GM19467 (cell line): ENCODE measurements around the gene LCN10.
"Not testable (repeated sequence)": the region's sequence is repeated elsewhere in the genome, so short reads cannot be mapped to it uniquely, and the experiment has no call there.

Experiments
- ATAC-seq: cut with Tn5 transposase; IDR thresholded peaks from one replicate; pipeline ENCODE4 v1.9.1; 2021; ENCODE audit warnings: mild to moderate bottlenecking, moderate library complexity; ENCODE audit not compliant: unreplicated experiment

LCN10 gene

GRCh38 chr9:136773386-136774044, 30.8 kb upstream of the LCN10 start:
- no peak for ATAC-seq

- ATAC-seq, result no peak
Measured at GRCh38 chr9:136771907-136772415, 29.2 kb upstream of the LCN10 start.

- ATAC-seq, result no peak
Measured at GRCh38 chr9:136769710-136770191, 27.0 kb upstream of the LCN10 start.

GRCh38 chr9:136766410-136767120, 23.8 kb upstream of the LCN10 start:
- not testable (repeated sequence) for ATAC-seq

GRCh38 chr9:136765745-136766409, 23.1 kb upstream of the LCN10 start:
- ATAC-seq, result not testable (repeated sequence)

- ATAC-seq, result no peak
Measured at GRCh38 chr9:136765041-136765440, 22.3 kb upstream of the LCN10 start.

- no peak for ATAC-seq
Measured at GRCh38 chr9:136764301-136764891, 21.7 kb upstream of the LCN10 start, which contains the start of gene LCN15. TSS of gene LCN15 (minus strand) at chr9:136764518. CDS start at chr9:136764488, 30 bp downstream.

- no peak for ATAC-seq
Measured at GRCh38 chr9:136763649-136764035, 20.9 kb upstream of the LCN10 start.

GRCh38 chr9:136762915-136763648, 20.3 kb upstream of the LCN10 start:
- no peak for ATAC-seq

- ATAC-seq, result no peak
Measured at GRCh38 chr9:136762221-136762691, 19.5 kb upstream of the LCN10 start.

GRCh38 chr9:136761545-136761981, 18.8 kb upstream of the LCN10 start:
- no peak for ATAC-seq

GRCh38 chr9:136760834-136761544, 18.2 kb upstream of the LCN10 start:
- ATAC-seq, result not testable (repeated sequence)

- ATAC-seq, result no peak
Measured at GRCh38 chr9:136760424-136760823, 17.7 kb upstream of the LCN10 start.

GRCh38 chr9:136759436-136760325, 16.9 kb upstream of the LCN10 start:
- ATAC-seq, result no peak

- ATAC-seq, result no peak
Measured at GRCh38 chr9:136759001-136759400, 16.3 kb upstream of the LCN10 start.

- ATAC-seq, result no peak
Measured at GRCh38 chr9:136757751-136758140, 15.0 kb upstream of the LCN10 start.

- ATAC-seq, result no peak
Measured at GRCh38 chr9:136757328-136757727, 14.6 kb upstream of the LCN10 start.

- no peak for ATAC-seq
Measured at GRCh38 chr9:136756836-136757235, 14.1 kb upstream of the LCN10 start.

- ATAC-seq, result no peak
Measured at GRCh38 chr9:136756134-136756438, 13.3 kb upstream of the LCN10 start.
